Immature natural killer cell (primary cell): Measurements from ENCODE around the gene FNDC3A. TPM values are rescaled to one million over a fixed set of nuclear protein-coding genes. Genes with fewer than 3 reads are reported as not detected.

Experiments used
- DNase-seq, 3 donors: peaks; one replicate each; pipeline ENCODE4 v3.0.0; 2022; ENCODE audit warnings: mixed read lengths in 1 of 3
- H3K27ac Mint-ChIP-seq, 6 donors: one replicate each; pipeline ENCODE4 v1.8.0; 2020; ENCODE audit warnings: mixed read lengths in 6 of 6, mild to moderate bottlenecking in 5 of 6, inconsistent platforms in 4 of 6, moderate library complexity in 3 of 6
- H3K27me3 Mint-ChIP-seq, 3 donors: one replicate each; pipeline ENCODE4 v1.8.0; 2020 to 2021; ENCODE audit warnings: low read depth in 3 of 3, mild to moderate bottlenecking in 3 of 3, mixed read lengths in 3 of 3, moderate library complexity in 3 of 3, inconsistent platforms in 1 of 3
- H3K36me3 Mint-ChIP-seq, 3 donors: one replicate each; pipeline ENCODE4 v1.8.0; 2020; ENCODE audit warnings: mixed read lengths in 3 of 3, inconsistent platforms in 2 of 3, mild to moderate bottlenecking in 2 of 3
- H3K4me1 Mint-ChIP-seq, 2 donors: one replicate each; pipeline ENCODE4 v1.8.0; 2020; ENCODE audit warnings: inconsistent platforms in 2 of 2, mild to moderate bottlenecking in 2 of 2, mixed read lengths in 2 of 2, moderate library complexity in 1 of 2
- H3K4me3 Mint-ChIP-seq, 5 donors: one replicate each; pipeline ENCODE4 v1.8.0; 2020; ENCODE audit warnings: mild to moderate bottlenecking in 5 of 5, mixed read lengths in 5 of 5, inconsistent platforms in 3 of 5, moderate library complexity in 3 of 5
- H3K9me3 Mint-ChIP-seq, 6 donors: one replicate each; pipeline ENCODE4 v1.8.0; 2020; ENCODE audit warnings: mild to moderate bottlenecking in 6 of 6, mixed read lengths in 6 of 6, inconsistent platforms in 4 of 6, moderate library complexity in 3 of 6
- polyA plus RNA-seq, 3 donors: library from polyadenylated mRNA; unstranded; fragments of 300-500 nt; fragmentation: Illumina TruSeq; gene quantifications; one replicate each; pipeline ENCODE4 v1.2.3, GENCODE V29; 2021

The FNDC3A gene
- polyA plus RNA-seq, 3 donors from 2014 or later: 3.5 to 8.1 (median 5.1) TPM

- Mint-ChIP-seq H3K4me3 (no peak overlapping the region), H3K9me3 (no peaks in the 10 kb centered on the region), H3K27me3 (peaks cover 0 to 1% (median 0%) of the 10 kb centered on the region in 3 donors), H3K27ac (no peak overlapping the region), H3K36me3 (peaks cover 29 to 37% (median 29%) of the 10 kb centered on the region in 3 donors), H3K4me1 (no peaks in the 10 kb centered on the region)
- no peak for DNase-seq
Observed at GRCh38 chr13:49183672-49184325, 208.1 kb downstream of the FNDC3A start.

GRCh38 chr13:49184621-49185020 is 208.9 kb downstream of the FNDC3A start:
- H3K4me3 Mint-ChIP-seq: no peak overlapping the region
- H3K36me3 Mint-ChIP-seq: peaks cover 26 to 34% (median 30%) of the 10 kb centered on the region in 3 donors
- DNase-seq: no peak
- H3K9me3 Mint-ChIP-seq: no peaks in the 10 kb centered on the region
- H3K27ac Mint-ChIP-seq: no peak overlapping the region
- H3K27me3 Mint-ChIP-seq: peaks cover 0 to 1% (median 0%) of the 10 kb centered on the region in 3 donors
- no peaks in the 10 kb centered on the region for H3K4me1 Mint-ChIP-seq

- Mint-ChIP-seq H3K4me3 (no peak overlapping the region), H3K27ac (peak overlapping the region in 2 of 6 donors; percentile 4 to 48), H3K27me3 (peaks cover 0 to 1% (median 0%) of the 10 kb centered on the region in 3 donors), H3K9me3 (no peaks in the 10 kb centered on the region), H3K4me1 (no peaks in the 10 kb centered on the region), H3K36me3 (peaks cover 22 to 32% (median 27%) of the 10 kb centered on the region in 3 donors)
- DNase-seq: no peak
Observed at GRCh38 chr13:49185264-49185663, 209.6 kb downstream of the FNDC3A start.

- Mint-ChIP-seq H3K4me1 (no peaks in the 10 kb centered on the region), H3K27me3 (no peaks in the 10 kb centered on the region), H3K36me3 (peaks cover 27 to 47% (median 29%) of the 10 kb centered on the region in 3 donors), H3K4me3 (no peak overlapping the region), H3K27ac (no peak overlapping the region), H3K9me3 (no peaks in the 10 kb centered on the region)
- DNase-seq: no peak
Observed at GRCh38 chr13:49190901-49191300, 215.2 kb downstream of the FNDC3A start.

- Mint-ChIP-seq H3K27ac (no peak overlapping the region), H3K9me3 (no peaks in the 10 kb centered on the region), H3K27me3 (peaks cover 0 to under 1% (median 0%) of the 10 kb centered on the region in 3 donors), H3K4me1 (no peaks in the 10 kb centered on the region), H3K4me3 (no peak overlapping the region), H3K36me3 (peaks cover 9 to 42% (median 23%) of the 10 kb centered on the region in 3 donors)
- DNase-seq: no peak
Observed at GRCh38 chr13:49206641-49207040, 230.9 kb downstream of the FNDC3A start.

GRCh38 chr13:49208619-49209018 is 232.9 kb downstream of the FNDC3A start:
- no peak overlapping the region for H3K27ac Mint-ChIP-seq
- DNase-seq: no peak
- H3K4me1 Mint-ChIP-seq: no peaks in the 10 kb centered on the region
- H3K27me3 Mint-ChIP-seq: peaks cover 0 to 2% (median 0%) of the 10 kb centered on the region in 3 donors
- H3K4me3 Mint-ChIP-seq: no peak overlapping the region
- no peaks in the 10 kb centered on the region for H3K9me3 Mint-ChIP-seq
- peaks cover 3 to 36% (median 16%) of the 10 kb centered on the region in 3 donors for H3K36me3 Mint-ChIP-seq

- Mint-ChIP-seq H3K4me3 (no peak overlapping the region), H3K36me3 (peaks cover 3 to 27% (median 8%) of the 10 kb centered on the region in 3 donors), H3K9me3 (no peaks in the 10 kb centered on the region), H3K27me3 (peaks cover 1 to 2% (median 2%) of the 10 kb centered on the region in 3 donors), H3K4me1 (peaks cover 7 to 9% of the 10 kb centered on the region in 2 donors), H3K27ac (no peak overlapping the region)
- DNase-seq: no peak
Observed at GRCh38 chr13:49210114-49210513, 234.4 kb downstream of the FNDC3A start.

- no peak overlapping the region for H3K27ac Mint-ChIP-seq
Observed at GRCh38 chr13:49210669-49211068, 235.0 kb downstream of the FNDC3A start.

GRCh38 chr13:49213539-49213938 is 237.8 kb downstream of the FNDC3A start:
- peaks cover 12 to 13% of the 10 kb centered on the region in 2 donors for H3K4me1 Mint-ChIP-seq
- peaks cover 5 to 12% (median 10%) of the 10 kb centered on the region in 3 donors for H3K36me3 Mint-ChIP-seq
- peaks cover 4 to 12% (median 8%) of the 10 kb centered on the region in 3 donors for H3K27me3 Mint-ChIP-seq
- peak overlapping the region in 2 of 6 donors; percentile 12 to 55 for H3K27ac Mint-ChIP-seq
- no peak overlapping the region for H3K4me3 Mint-ChIP-seq
- no peaks in the 10 kb centered on the region for H3K9me3 Mint-ChIP-seq
- no peak for DNase-seq

More at GRCh38 chr13:49210669-49211068, 235.0 kb downstream of the FNDC3A start:
- Mint-ChIP-seq H3K9me3 (no peaks in the 10 kb centered on the region), H3K36me3 (peaks cover 3 to 23% (median 7%) of the 10 kb centered on the region in 3 donors), H3K4me3 (no peak overlapping the region), H3K27me3 (peaks cover 1 to 2% (median 2%) of the 10 kb centered on the region in 3 donors), H3K4me1 (peaks cover 10 to 12% of the 10 kb centered on the region in 2 donors)
- no peak for DNase-seq

- H3K4me1 Mint-ChIP-seq: peaks cover 12 to 13% of the 10 kb centered on the region in 2 donors
- peak overlapping the region; percentile 4 to 77 (median 56) for H3K27ac Mint-ChIP-seq
- peak overlapping the region in 1 of 5 donors; percentile 19 for H3K4me3 Mint-ChIP-seq
- H3K36me3 Mint-ChIP-seq: peaks cover 5 to 10% (median 8%) of the 10 kb centered on the region in 3 donors
- no peaks in the 10 kb centered on the region for H3K9me3 Mint-ChIP-seq
- no peak for DNase-seq
- peaks cover 7 to 19% (median 11%) of the 10 kb centered on the region in 3 donors for H3K27me3 Mint-ChIP-seq
Observed at GRCh38 chr13:49213997-49214916, 238.5 kb downstream of the FNDC3A start.

GRCh38 chr13:49214917-49215376 is 239.2 kb downstream of the FNDC3A start:
- H3K27me3 Mint-ChIP-seq: peaks cover 12 to 24% (median 15%) of the 10 kb centered on the region in 3 donors
- peaks cover 5 to 10% (median 8%) of the 10 kb centered on the region in 3 donors for H3K36me3 Mint-ChIP-seq
- peak; percentile 14 to 28 (median 24) for DNase-seq
- H3K9me3 Mint-ChIP-seq: no peaks in the 10 kb centered on the region
- H3K4me3 Mint-ChIP-seq: peak overlapping the region in 4 of 5 donors; percentile 19 to 51 (median 32)
- H3K27ac Mint-ChIP-seq: peak overlapping the region; percentile 4 to 74 (median 46)
- H3K4me1 Mint-ChIP-seq: peaks cover 12 to 17% of the 10 kb centered on the region in 2 donors

- Mint-ChIP-seq H3K4me1 (peaks cover 12 to 19% of the 10 kb centered on the region in 2 donors), H3K4me3 (no peak overlapping the region), H3K27ac (no peak overlapping the region), H3K27me3 (peaks cover 12 to 27% (median 18%) of the 10 kb centered on the region in 3 donors), H3K9me3 (no peaks in the 10 kb centered on the region), H3K36me3 (peaks cover 4 to 10% (median 5%) of the 10 kb centered on the region in 3 donors)
- no peak for DNase-seq
Observed at GRCh38 chr13:49216334-49216733, 240.6 kb downstream of the FNDC3A start.

GRCh38 chr13:49217962-49218492 is 242.3 kb downstream of the FNDC3A start:
- Mint-ChIP-seq H3K4me1 (peaks cover 12 to 24% of the 10 kb centered on the region in 2 donors), H3K27me3 (peaks cover 12 to 38% (median 25%) of the 10 kb centered on the region in 3 donors), H3K9me3 (no peaks in the 10 kb centered on the region), H3K36me3 (peaks cover 0 to 10% (median 10%) of the 10 kb centered on the region in 3 donors), H3K4me3 (peak overlapping the region in 3 of 5 donors; percentile 6 to 60 (median 44)), H3K27ac (no peak overlapping the region)
- no peak for DNase-seq
